ENCODE measurements around the gene TFPT.

TFPT gene

DNA sequence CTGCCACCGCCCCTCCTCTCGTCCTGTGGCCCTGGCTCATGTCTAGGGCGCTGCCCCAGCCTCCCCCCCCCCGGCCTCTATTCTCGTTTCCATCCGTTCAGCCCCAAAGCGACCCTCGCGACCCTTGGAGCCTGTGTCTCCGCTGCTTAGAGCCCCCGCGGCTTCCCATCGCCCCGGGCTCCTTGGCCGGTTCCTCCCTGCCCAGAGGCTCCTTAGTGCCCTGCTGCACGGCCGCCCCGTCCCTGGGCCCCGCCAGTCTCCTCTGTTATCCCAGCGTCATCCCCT is 12.9 kb upstream of the TFPT start:
- H3K27ac ChIP-seq = no peak overlapping the region
- TF ChIP-seq, protein P1, sequence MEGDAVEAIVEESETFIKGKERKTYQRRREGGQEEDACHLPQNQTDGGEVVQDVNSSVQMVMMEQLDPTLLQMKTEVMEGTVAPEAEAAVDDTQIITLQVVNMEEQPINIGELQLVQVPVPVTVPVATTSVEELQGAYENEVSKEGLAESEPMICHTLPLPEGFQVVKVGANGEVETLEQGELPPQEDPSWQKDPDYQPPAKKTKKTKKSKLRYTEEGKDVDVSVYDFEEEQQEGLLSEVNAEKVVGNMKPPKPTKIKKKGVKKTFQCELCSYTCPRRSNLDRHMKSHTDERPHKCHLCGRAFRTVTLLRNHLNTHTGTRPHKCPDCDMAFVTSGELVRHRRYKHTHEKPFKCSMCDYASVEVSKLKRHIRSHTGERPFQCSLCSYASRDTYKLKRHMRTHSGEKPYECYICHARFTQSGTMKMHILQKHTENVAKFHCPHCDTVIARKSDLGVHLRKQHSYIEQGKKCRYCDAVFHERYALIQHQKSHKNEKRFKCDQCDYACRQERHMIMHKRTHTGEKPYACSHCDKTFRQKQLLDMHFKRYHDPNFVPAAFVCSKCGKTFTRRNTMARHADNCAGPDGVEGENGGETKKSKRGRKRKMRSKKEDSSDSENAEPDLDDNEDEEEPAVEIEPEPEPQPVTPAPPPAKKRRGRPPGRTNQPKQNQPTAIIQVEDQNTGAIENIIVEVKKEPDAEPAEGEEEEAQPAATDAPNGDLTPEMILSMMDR (IDR thresholded peaks at IDR 0.05) = no peak

DNA sequence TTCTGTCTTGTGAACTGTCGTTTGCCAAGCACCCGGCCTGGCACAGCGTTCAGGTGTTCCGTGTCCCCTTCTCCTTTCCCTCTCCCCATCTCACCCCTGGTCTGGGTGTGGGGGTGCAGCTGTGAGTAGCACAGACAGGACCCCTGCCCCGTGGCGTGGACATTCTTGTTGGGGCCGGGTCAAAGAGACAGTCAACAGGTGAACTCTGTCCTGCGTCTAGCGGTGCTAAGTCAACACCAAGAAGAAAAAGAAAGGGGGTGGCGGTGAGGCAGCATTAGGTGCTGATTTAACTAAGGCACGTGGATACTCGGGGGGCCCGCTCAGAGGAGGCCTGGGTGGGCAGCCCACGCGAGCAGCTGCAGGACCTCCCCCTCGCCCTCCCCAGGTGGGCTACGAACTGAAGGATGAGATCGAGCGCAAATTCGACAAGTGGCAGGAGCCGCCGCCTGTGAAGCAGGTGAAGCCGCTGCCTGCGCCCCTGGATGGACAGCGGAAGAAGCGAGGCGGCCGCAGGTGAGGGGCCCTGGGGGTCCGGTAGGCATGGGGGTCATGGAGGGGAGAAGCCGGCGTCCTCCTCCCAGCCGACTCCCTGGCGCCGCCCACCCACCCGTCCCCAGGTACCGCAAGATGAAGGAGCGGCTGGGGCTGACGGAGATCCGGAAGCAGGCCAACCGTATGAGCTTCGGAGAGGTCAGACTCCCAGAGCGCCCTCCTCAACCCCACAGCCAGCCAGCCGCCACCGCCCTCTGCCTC is 12.4 kb upstream of the TFPT start:
- no peak overlapping the region for H3K27ac ChIP-seq
- TF ChIP-seq, protein P1 (IDR thresholded peaks at IDR 0.05) = no peak
- no peak for TF ChIP-seq ZFX (IDR thresholded peaks at IDR 0.05; ENCODE audit: borderline replicate concordance)

DNA sequence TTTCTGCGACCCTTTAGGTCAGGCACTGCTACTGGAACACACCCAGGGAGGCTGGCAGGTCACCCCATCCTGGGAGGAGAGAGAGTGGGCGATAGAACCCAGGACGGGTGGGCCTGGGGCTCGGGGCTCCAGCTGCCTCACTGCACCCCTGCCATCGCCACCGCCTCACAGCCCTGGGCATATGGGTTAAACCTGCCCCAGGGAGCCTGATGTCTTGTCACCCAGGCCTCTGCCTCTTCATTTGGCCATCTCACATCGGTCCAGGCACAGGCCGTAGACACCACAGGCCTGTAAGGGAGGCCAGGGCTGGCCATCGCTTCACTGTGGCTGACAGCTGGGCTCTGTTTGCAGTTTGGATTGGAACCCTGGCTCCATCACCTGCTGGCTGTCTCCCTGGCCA is 10.3 kb upstream of the TFPT start:
- H3K27ac ChIP-seq = no peak overlapping the region
- TF ChIP-seq, protein P1 (IDR thresholded peaks at IDR 0.05) = no peak
- TF ChIP-seq ZFX (IDR thresholded peaks at IDR 0.05; ENCODE audit: borderline replicate concordance) = no peak

DNA sequence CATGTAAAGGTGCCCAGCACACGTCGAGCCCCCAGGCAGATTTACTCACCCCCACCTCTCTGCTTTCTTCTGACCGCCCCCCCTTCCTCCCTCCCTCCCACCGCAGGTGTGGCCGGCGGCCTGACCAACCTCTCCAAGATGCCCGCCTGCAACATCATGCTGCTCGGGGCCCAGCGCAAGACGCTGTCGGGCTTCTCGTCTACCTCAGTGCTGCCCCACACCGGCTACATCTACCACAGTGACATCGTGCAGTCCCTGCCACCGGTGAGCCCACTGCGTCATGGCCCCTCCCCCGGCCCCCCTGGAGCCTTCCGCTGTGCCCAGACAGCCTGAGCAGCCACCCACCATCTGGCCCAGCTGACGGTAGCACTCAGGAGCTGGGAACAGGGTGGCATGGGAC is 8.9 kb upstream of the TFPT start:
- no peak for TF ChIP-seq ZFX (IDR thresholded peaks at IDR 0.05; ENCODE audit: borderline replicate concordance)
- TF ChIP-seq, protein P1 (IDR thresholded peaks at IDR 0.05) = no peak
- H3K27ac ChIP-seq = no peak overlapping the region

DNA sequence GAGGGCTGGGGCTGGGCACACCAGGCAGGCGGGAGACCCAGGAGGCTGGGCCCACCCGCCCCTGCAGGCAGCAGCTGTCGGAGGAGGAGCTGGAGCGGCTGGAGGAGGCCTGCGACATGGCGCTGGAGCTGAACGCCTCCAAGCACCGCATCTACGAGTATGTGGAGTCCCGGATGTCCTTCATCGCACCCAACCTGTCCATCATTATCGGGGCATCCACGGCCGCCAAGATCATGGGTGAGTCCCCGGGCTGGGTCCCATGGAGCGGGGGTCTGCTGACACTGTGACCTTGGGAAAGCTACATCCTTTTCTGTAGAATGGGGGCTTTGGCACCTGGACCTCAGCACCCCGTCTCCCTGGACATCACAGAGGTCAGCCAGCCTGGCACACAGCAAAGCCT is 8.2 kb upstream of the TFPT start:
- TF ChIP-seq, protein P1 (IDR thresholded peaks at IDR 0.05) = no peak
- no peak for TF ChIP-seq ZFX (IDR thresholded peaks at IDR 0.05; ENCODE audit: borderline replicate concordance)
- no peak overlapping the region for H3K27ac ChIP-seq

DNA sequence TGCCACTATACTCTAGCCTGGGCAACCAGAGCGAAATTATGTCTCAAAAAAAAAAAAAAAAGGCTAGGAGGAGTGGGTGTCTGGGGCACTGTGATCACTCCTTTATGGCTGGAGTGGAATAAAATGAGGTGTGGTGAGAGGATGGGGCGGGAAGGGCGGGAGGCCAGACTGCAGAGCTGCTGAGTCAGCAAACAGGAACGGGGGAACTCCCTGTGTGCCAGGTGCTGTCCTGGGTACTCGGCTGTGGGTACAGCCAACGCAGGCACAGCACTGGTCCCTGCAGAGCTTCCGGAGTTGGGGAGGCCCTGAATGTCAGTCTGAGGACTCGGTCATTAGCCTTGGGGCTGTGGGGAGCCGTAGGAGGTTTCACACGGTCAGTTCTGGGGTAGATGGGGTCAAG is 5.8 kb upstream of the TFPT start:
- no peak overlapping the region for H3K27ac ChIP-seq
- TF ChIP-seq, protein P1 (IDR thresholded peaks at IDR 0.05) = no peak
- TF ChIP-seq ZFX (IDR thresholded peaks at IDR 0.05; ENCODE audit: borderline replicate concordance) = no peak

DNA sequence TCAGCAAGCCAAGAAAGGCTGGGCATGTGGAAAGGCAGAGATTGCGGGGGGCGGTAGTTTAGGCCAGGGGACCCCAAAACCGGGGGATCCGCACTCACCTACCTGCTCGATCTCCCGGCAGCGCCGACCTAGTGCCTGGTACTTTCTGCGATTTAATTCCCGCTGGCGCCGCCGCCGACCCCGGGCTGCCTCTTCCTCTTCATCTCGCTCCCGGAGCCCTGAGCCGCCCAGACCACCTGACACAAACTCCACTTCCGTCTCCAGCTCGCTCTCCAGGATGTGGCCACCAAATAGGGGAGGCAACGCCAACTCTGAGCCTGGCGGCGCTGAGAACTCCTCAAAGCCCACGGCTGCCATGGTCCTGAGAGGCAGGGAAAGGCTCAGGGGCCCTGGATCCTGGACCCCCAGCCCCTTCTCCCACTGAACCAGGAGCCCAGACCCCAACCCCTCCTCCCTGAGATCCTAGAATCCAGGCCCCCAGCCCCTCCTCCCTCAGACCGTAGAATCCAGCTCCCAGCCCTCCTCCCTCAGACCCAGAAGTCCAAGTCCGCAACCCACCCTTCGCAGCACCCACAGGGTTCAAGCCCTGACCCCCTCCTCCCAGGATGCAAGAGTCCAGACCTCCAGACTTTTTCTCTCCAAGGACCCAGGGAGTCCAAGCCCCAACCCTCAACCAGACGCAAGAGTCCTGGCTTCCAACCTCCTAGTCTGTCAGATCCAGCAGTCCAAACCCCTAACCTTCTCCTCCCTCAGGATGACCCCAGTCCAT is 933 bp downstream of the TFPT start:
- peak overlapping the region; percentile 80 for H3K27ac ChIP-seq
- no peak for TF ChIP-seq ZFX (IDR thresholded peaks at IDR 0.05; ENCODE audit: borderline replicate concordance)
- TF ChIP-seq, protein P1 (IDR thresholded peaks at IDR 0.05) = no peak
